ENCODE results near the gene CEACAM4. TPM values are rescaled to one million over a fixed set of nuclear protein-coding genes. Genes with fewer than 3 reads are reported as not detected.
A peak's percentile ranks its signal among the peaks of the same experiment; 100 is the strongest.

The CEACAM4 gene
- total and polyA plus RNA-seq, 9 of the 15 experiments (the other 6 are each of a cell fraction or from before 2014, with no cell fraction given), result not detected

DNA sequence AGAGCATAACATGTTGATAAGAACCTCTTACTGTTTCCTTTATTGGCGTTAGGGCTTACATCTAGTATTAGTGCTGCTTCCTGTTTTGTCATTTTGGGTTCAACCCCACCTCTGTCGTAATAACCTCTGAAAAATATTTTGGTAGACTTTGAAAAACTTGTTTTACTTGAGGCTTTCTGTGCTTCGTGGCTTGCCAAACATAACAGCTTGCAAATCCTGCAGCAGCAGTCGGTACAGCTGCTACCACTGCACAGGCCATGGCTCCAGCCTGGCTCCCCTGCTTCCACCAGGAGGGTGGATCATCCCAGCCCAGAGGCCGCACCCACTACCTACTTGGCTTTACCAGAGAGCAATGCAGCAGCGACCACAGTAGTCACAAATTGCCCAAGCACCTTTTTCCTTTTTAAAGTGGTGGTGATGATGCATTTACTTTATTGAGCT is 11.8 kb upstream of the CEACAM4 start:
- ATAC-seq, result no peak
- Histone ChIP-seq H3K9ac (ENCODE audit: insufficient read depth in 1 of 2, low read depth in 2 of 2, low read length in 2 of 2) (no peak overlapping the region), H3K4me2 (ENCODE audit: insufficient read depth, low read length) (no peak overlapping the region), H3K9me3 (replicated peaks; ENCODE audit: control insufficient read depth, insufficient read depth, low read depth, low read length) (no peaks in the 10 kb centered on the region), H3K4me3 (no peak overlapping the region), H2AFZ (ENCODE audit: low read depth, low read length) (no peak overlapping the region), H3K27me3 (ENCODE audit: control insufficient read depth in 2 of 2, insufficient read depth in 2 of 2, low read length in 2 of 2) (no peaks in the 10 kb centered on the region; a peak in 1 of 5 replicates), H4K20me1 (replicated peaks; ENCODE audit: control insufficient read depth, insufficient read depth, low read length) (no peaks in the 10 kb centered on the region), H3K4me1 (replicated peaks in 1 of 2; ENCODE audit: control insufficient read depth in 2 of 2, insufficient read depth in 2 of 2, low read length in 2 of 2) (no peaks in the 10 kb centered on the region), H3K36me3 (ENCODE audit: control insufficient read depth, insufficient read depth, low read length) (no peaks in the 10 kb centered on the region), H3K79me2 (ENCODE audit: control insufficient read depth, insufficient read depth, low read length) (no peaks in the 10 kb centered on the region), H3K9me1 (ENCODE audit: control insufficient read depth, insufficient read depth, low read length) (no peaks in the 10 kb centered on the region), H3K27ac (ENCODE audit: extremely low read depth, low read depth, low read length) (no peak overlapping the region)
- TF ChIP-seq, protein P1, sequence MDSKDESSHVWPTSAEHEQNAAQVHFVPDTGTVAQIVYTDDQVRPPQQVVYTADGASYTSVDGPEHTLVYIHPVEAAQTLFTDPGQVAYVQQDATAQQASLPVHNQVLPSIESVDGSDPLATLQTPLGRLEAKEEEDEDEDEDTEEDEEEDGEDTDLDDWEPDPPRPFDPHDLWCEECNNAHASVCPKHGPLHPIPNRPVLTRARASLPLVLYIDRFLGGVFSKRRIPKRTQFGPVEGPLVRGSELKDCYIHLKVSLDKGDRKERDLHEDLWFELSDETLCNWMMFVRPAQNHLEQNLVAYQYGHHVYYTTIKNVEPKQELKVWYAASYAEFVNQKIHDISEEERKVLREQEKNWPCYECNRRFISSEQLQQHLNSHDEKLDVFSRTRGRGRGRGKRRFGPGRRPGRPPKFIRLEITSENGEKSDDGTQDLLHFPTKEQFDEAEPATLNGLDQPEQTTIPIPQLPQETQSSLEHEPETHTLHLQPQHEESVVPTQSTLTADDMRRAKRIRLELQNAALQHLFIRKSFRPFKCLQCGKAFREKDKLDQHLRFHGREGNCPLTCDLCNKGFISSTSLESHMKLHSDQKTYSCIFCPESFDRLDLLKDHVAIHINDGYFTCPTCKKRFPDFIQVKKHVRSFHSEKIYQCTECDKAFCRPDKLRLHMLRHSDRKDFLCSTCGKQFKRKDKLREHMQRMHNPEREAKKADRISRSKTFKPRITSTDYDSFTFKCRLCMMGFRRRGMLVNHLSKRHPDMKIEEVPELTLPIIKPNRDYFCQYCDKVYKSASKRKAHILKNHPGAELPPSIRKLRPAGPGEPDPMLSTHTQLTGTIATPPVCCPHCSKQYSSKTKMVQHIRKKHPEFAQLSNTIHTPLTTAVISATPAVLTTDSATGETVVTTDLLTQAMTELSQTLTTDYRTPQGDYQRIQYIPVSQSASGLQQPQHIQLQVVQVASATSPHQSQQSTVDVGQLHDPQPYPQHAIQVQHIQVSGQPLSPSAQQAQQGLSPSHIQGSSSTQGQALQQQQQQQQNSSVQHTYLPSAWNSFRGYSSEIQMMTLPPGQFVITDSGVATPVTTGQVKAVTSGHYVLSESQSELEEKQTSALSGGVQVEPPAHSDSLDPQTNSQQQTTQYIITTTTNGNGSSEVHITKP (IDR thresholded peaks at IDR 0.05; ENCODE audit: partially characterized antibody), result peak; percentile 28
- TF ChIP-seq, protein P2, sequence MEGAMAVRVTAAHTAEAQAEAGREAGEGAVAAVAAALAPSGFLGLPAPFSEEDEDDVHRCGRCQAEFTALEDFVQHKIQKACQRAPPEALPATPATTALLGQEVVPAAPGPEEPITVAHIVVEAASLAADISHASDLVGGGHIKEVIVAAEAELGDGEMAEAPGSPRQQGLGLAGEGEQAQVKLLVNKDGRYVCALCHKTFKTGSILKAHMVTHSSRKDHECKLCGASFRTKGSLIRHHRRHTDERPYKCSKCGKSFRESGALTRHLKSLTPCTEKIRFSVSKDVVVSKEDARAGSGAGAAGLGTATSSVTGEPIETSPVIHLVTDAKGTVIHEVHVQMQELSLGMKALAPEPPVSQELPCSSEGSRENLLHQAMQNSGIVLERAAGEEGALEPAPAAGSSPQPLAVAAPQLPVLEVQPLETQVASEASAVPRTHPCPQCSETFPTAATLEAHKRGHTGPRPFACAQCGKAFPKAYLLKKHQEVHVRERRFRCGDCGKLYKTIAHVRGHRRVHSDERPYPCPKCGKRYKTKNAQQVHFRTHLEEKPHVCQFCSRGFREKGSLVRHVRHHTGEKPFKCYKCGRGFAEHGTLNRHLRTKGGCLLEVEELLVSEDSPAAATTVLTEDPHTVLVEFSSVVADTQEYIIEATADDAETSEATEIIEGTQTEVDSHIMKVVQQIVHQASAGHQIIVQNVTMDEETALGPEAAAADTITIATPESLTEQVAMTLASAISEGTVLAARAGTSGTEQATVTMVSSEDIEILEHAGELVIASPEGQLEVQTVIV (CRISPR knock-in tag; IDR thresholded peaks at IDR 0.05; ENCODE audit: borderline replicate concordance), result no peak
- TF ChIP-seq KLF1 (tag; IDR thresholded peaks at IDR 0.05), result no peak
- ChIA-PET CTCF (ENCODE audit: low intra/inter-chr PET ratio) (no interaction called here), POLR2A (interaction anchor here (0.6 kb wide), 1 partner anchor 11 kb away, joined by 4 read pairs; no protein-coding TSS in a partner anchor)
- WGBS (ENCODE audit: insufficient coverage, low coverage, missing lambda C conversion rate), result 2% methylated on average over 6 of the region's 6 CpGs
- no TSS peak for BruUV-seq (replicated peaks)
- no peak for FAIRE-seq
- intact Hi-C loops (cut with micrococcal nuclease), result no loop called here
- no peak for DNase-seq (ENCODE audit: extremely low read depth in 1 of 4, low spot score in 3 of 4)
- in situ Hi-C loops (cut with MboI), result no loop called here
